NB4 (cell line): ENCODE data around the gene ANO1.
A peak's percentile ranks its signal among the peaks of the same experiment; 100 is the strongest.

ENCODE experiments used
- DNase-seq: peaks from one replicate; pipeline ENCODE4 v3.0.0; 2010; ENCODE audit warnings: low read depth
- H3K4me3 ChIP-seq: one replicate; pipeline ENCODE4 v1.5.1; 2011; ENCODE audit warnings: mild to moderate bottlenecking, low read depth, low read length, moderate library complexity
- MYC ChIP-seq: IDR thresholded peaks from 2 replicates; pipeline ENCODE4 v1.6.1; 2011; ENCODE audit warnings: low read depth, low read length
- POLR2A ChIP-seq: IDR thresholded peaks from 2 replicates; pipeline ENCODE4 v1.6.1; 2011; ENCODE audit warnings: mild to moderate bottlenecking; ENCODE audit not compliant: insufficient read length; ENCODE audit errors: extremely low read depth
- TF ChIP-seq, protein P1 (sequence below): IDR thresholded peaks from one replicate; pipeline ENCODE4 v1.5.1; 2012; ENCODE audit warnings: low read depth, low read length
- TF ChIP-seq, protein P2 (sequence below): IDR thresholded peaks from 2 replicates; pipeline ENCODE4 v1.6.1; 2011; ENCODE audit warnings: low read depth, low read length

ANO1 gene

DNA sequence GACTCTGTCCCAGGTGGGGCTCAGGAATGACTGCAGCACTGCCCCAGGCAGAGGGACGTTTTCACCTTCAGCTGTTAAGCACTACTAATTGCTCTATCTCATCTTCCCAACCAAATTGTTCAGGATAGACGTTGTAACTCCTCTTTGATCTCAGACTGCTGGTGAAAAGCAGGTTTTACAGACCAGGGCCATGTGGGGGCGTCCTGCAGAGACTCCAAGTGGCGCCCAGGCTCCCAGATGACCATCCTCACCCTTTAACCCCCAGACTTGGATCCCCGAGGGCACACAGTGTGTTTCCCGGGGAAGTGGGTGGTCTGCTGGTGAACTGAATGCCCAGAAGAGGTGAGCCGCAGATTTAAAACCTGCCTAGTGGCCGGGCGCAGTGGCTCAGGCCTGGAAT, 148.8 kb downstream of the ANO1 start:
- DNase-seq = peak; percentile 30
- TF ChIP-seq, protein P1, sequence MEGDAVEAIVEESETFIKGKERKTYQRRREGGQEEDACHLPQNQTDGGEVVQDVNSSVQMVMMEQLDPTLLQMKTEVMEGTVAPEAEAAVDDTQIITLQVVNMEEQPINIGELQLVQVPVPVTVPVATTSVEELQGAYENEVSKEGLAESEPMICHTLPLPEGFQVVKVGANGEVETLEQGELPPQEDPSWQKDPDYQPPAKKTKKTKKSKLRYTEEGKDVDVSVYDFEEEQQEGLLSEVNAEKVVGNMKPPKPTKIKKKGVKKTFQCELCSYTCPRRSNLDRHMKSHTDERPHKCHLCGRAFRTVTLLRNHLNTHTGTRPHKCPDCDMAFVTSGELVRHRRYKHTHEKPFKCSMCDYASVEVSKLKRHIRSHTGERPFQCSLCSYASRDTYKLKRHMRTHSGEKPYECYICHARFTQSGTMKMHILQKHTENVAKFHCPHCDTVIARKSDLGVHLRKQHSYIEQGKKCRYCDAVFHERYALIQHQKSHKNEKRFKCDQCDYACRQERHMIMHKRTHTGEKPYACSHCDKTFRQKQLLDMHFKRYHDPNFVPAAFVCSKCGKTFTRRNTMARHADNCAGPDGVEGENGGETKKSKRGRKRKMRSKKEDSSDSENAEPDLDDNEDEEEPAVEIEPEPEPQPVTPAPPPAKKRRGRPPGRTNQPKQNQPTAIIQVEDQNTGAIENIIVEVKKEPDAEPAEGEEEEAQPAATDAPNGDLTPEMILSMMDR = peak; percentile 43
- TF ChIP-seq MYC = no peak
- TF ChIP-seq, protein P2, sequence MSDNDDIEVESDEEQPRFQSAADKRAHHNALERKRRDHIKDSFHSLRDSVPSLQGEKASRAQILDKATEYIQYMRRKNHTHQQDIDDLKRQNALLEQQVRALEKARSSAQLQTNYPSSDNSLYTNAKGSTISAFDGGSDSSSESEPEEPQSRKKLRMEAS = peak; percentile 64
- H3K4me3 ChIP-seq = no peak overlapping the region

DNA sequence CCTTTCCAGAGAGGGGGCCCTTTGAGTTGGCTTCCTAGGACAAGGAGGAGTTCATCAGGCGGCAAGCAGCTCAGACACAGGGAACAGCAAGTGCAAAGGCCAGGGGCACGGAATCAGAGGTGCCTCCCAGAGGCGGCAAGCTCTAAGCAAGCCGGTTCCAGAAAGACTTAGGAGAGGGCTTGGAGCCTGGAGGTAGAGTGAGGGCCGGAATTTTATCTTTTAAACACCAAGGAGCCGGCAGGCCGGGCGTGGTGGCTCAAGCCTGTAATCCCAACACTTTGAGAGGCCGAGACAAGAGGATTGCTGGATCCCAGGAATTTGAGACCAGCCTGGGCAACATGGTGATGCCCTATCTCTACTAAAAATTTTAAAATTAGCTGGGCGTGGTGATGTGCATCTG, 151.6 kb downstream of the ANO1 start:
- TF ChIP-seq, protein P2 = no peak
- TF ChIP-seq, protein P1 = no peak
- no peak for TF ChIP-seq MYC
- TF ChIP-seq POLR2A = no peak
- H3K4me3 ChIP-seq = no peak overlapping the region
- no peak for DNase-seq

DNA sequence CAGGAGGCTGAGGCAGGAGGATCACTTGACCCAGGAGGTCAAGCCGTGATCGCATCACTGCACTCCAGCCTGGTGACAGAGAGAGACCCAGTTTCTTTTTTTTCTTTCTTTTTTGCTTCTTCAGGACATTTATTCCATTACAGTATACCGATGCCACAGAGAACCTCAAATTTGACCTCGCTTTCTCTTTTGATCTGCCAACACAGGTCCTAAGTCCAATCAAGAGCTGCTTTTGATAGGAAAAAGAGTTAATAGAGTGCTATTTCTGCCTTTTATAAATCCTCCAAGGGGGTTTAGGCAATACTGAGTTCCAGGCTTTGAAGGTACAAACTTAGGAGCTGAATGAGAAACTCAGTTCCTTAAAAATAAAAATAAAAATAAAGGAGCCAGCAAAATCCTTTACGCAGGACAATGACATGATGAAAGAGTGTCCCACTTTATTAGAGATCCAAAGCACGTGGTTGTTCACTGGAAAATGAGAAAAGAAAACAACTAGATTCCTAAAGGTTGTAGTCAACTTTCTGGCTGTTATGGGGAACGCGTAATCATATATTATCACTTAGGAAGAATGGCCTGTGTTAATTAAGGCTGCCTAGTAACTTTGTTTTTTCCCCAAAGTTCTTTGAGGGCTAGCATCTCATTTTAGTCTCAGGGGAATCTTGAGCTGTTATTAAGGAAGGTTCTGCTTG, 152.2 kb downstream of the ANO1 start:
- no peak for DNase-seq
- H3K4me3 ChIP-seq = no peak overlapping the region
- TF ChIP-seq, protein P1 = no peak
- TF ChIP-seq MYC (no peak), POLR2A (no peak)
- TF ChIP-seq, protein P2 = no peak

DNA sequence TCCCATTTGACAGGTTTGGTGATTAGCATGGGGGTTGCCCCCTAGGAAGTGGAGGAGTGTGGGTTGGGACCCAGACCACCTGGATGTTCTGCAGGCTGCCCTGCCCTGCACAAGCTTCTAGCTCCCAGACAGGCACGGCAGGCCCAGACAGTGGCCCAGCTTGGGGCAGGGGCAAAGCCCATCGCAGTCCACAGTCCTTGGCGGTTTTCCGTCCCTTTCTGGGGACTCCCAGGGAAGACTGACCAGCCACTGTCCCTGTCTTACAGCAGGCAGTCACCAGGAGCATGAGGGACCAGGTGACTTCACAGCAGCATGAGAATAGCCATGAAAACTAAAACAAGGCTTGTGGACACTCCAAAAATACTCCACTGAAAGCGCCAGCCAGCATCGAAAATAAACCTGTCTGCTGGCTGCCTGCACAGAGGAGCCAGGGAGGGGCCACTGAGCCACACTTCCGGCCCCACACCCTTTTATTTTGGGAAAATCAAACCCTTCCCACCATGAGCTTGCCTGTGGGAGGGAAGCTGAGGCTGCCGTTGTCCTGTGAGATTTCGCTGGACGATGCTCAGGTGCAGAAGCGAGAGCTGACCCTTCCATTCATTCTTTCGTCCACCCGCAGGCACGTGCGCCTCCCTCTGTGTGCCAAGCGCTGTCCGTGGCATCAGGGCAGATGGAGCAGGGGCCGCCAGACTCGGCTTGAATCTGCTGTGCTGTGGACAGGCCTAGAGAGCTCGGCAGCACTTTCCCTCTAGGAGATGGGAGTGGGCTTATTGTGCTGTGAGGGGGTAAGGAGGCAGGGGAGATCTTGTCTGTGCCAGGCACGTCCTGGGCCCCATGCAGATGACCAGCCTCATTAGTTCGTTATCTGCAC, 153.0 kb downstream of the ANO1 start:
- TF ChIP-seq POLR2A (no peak), MYC (no peak)
- TF ChIP-seq, protein P2 = no peak
- no peak overlapping the region for H3K4me3 ChIP-seq
- DNase-seq = no peak

DNA sequence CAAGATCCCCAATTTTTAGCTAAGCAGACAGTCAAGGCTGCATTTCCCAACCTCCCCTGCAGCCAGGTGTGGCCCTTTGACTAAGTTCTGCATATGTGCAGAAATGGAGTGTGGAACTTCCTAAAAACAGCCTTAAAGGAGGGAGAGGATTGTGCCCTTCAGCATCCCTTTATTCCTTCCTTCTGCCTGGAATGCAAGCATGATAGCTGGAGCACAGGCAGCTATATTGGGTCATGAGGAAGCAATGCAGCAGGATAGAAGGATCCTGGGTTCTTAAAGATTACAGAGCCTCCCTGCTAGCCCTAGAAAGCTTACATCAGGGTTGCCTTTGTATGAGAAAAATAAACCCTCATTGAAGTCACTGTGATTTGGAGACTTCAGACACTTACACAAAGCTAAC, 154.9 kb downstream of the ANO1 start:
- TF ChIP-seq MYC (no peak), POLR2A (no peak)
- TF ChIP-seq, protein P2 = no peak
- TF ChIP-seq, protein P1 = no peak
- DNase-seq = no peak
- no peak overlapping the region for H3K4me3 ChIP-seq

DNA sequence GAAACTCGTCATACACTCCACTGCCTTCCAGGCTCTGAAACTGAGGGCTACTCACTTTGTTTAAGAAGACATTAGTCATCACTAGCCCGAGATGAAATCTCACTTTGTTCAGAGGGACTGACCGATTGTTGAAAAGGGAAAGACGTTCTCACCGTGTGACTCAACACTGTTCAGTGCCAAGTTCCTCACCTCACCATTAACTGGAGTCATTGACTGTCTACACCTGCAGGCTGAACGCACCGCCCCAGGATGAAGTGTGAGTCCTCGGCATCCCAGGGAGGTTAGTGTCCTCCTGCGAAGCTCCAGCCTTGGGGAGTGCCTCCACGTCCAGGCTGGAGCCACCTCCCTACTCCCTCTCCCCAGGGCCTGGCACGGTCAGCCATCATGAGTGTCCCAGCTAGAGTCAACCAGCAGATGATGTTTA, 155.4 kb downstream of the ANO1 start:
- peak; percentile 37 for DNase-seq
- H3K4me3 ChIP-seq = no peak overlapping the region
- TF ChIP-seq, protein P1 = no peak
- TF ChIP-seq POLR2A (no peak), MYC (no peak)
- TF ChIP-seq, protein P2 = no peak
